Caco-2 (cell line): ENCODE results near the gene MPPED1. TPM values are rescaled to one million over a fixed set of nuclear protein-coding genes. Genes with fewer than 3 reads are reported as not detected.

Experiments
- BruUV-seq: library from RNA; stranded (reverse); fragments of 400-500 nt; replicated peaks from 2 replicates; lab custom pipeline; 2021; lab: Mats Ljungman, UMichigan
- CTCF ChIA-PET: fragments of 300-600 bp; sonication (Branson Sonifier 250); formaldehyde crosslinking; loops from one replicate; lab custom pipeline; 2022; ENCODE audit warnings: antibody characterized with exemption; lab: Charles Lee
- POLR2A ChIA-PET: fragments of 300-600 bp; sonication (Branson Sonifier 250); formaldehyde crosslinking; loops from one replicate; lab custom pipeline; 2022; ENCODE audit warnings: antibody characterized with exemption; lab: Charles Lee
- DNase-seq, 2 experiments: peaks; one replicate each; pipeline versions ENCODE4 v3.0.0 to v3.0.0-alpha.2; 2020 to 2022
- H3K27me3 ChIP-seq: replicated peaks from 2 replicates; pipeline ENCODE4 v1.6.0; 2011; ENCODE audit warnings: low read length; ENCODE audit not compliant: control insufficient read depth, insufficient read depth
- H3K36me3 ChIP-seq: 2 replicates; pipeline ENCODE4 v1.5.1; 2011; ENCODE audit warnings: low read length; ENCODE audit not compliant: control insufficient read depth, insufficient read depth
- H3K4me1 ChIP-seq: fragments of 250-450 bp; sonication (Bioruptor Pico); 2 replicates; pipeline ENCODE4 v1.5.1; 2020; ENCODE audit warnings: mild to moderate bottlenecking
- H3K4me3 ChIP-seq: 2 replicates; pipeline ENCODE4 v1.5.1; 2011; ENCODE audit warnings: low read depth, mild to moderate bottlenecking, control low read depth, low read length
- H3K9me3 ChIP-seq: fragments of 250-450 bp; sonication (Bioruptor Pico); 2 replicates; pipeline ENCODE4 v1.5.1; 2020; ENCODE audit warnings: mild to moderate bottlenecking, moderate library complexity
- H3K27ac Mint-ChIP-seq: one replicate; pipeline ENCODE4 v1.8.0; 2022; ENCODE audit warnings: mixed read lengths; ENCODE audit not compliant: unreplicated experiment
- H3K27me3 Mint-ChIP-seq: one replicate; pipeline ENCODE4 v1.8.0; 2022; ENCODE audit warnings: mixed read lengths; ENCODE audit not compliant: insufficient read depth, unreplicated experiment
- H3K36me3 Mint-ChIP-seq: one replicate; pipeline ENCODE4 v1.8.0; 2022; ENCODE audit warnings: mild to moderate bottlenecking, mixed read lengths; ENCODE audit not compliant: insufficient read depth, unreplicated experiment
- H3K4me1 Mint-ChIP-seq: one replicate; pipeline ENCODE4 v1.8.0; 2022; ENCODE audit warnings: low read depth, mixed read lengths; ENCODE audit not compliant: unreplicated experiment
- H3K4me3 Mint-ChIP-seq: one replicate; pipeline ENCODE4 v1.8.0; 2022; ENCODE audit warnings: mild to moderate bottlenecking, moderate library complexity, mixed read lengths; ENCODE audit not compliant: unreplicated experiment
- H3K9me3 Mint-ChIP-seq: one replicate; pipeline ENCODE4 v1.8.0; 2022; ENCODE audit warnings: mixed read lengths; ENCODE audit not compliant: unreplicated experiment
- intact Hi-C: fragments of 100-400 bp; cut with micrococcal nuclease; formaldehyde crosslinking; loops from one replicate; pipeline ENCODE4 v1.10.0; 2022; ENCODE audit not compliant: unreplicated experiment
- total RNA-seq: library from RNA; stranded (reverse); gene quantifications from 2 replicates; pipeline ENCODE4 v1.2.3, GENCODE V29; 2022
- TF ChIP-seq, protein P1 (sequence below), 2 experiments: fragments of 200-600 bp in 1 of 2; IDR thresholded peaks; 1 replicate in 1 of 2; 2 replicates in 1 of 2; pipeline versions ENCODE4 v1.5.1 to v1.8.0; 2011 to 2022; ENCODE audit warnings: antibody characterized with exemption in 1 of 2, control low read depth in 1 of 2, inconsistent platforms in 1 of 2, low read depth in 1 of 2, low read length in 1 of 2, mild to moderate bottlenecking in 1 of 2, moderate library complexity in 1 of 2; ENCODE audit not compliant: insufficient read depth in 1 of 2, severe bottlenecking in 1 of 2, unreplicated experiment in 1 of 2

MPPED1 gene
- total RNA-seq, 1 experiment from 2014 or later = not detected

DNA sequence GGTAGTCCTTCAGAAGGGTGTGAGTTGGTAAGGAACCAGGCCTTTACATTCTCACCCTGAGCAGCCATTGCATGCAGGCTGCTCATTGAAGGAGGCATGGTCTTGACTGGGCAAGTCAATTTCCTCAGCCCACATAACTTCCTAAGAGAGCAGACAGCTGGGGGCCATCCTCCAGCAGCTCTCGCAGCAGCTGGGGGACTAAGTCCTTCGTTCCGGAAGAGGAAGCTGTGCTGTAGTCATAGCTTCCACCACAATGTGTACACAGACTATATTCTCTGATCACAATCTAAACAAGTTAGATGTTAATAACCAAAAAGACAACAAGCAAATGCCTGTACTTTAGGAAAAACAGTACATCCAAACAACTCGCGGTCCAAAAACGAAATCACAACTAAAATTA, 30.1 kb upstream of the MPPED1 start:
- Histone ChIP-seq H3K27me3 (no peaks in the 10 kb centered on the region; the same call in 1 of the 2 replicates), H3K36me3 (no peaks in the 10 kb centered on the region), H3K4me3 (no peak overlapping the region), H3K9me3 (no peaks in the 10 kb centered on the region), H3K4me1 (no peaks in the 10 kb centered on the region)
- intact Hi-C loops = loop anchor here (10.0 kb wide), 1 partner anchor 443 kb away; no protein-coding TSS in a partner anchor
- no peaks in the 10 kb centered on the region for H3K9me3 Mint-ChIP-seq
- no peaks in the 10 kb centered on the region for H3K4me1 Mint-ChIP-seq
- CTCF ChIA-PET = interaction anchor here (0.8 kb wide), 1 partner anchor 109 kb away, joined by 4 read pairs; no protein-coding TSS in a partner anchor
- H3K27ac Mint-ChIP-seq = no peak overlapping the region
- BruUV-seq = no TSS peak
- H3K27me3 Mint-ChIP-seq = peaks cover 41% of the 10 kb centered on the region
- H3K4me3 Mint-ChIP-seq = no peak overlapping the region
- no peak for DNase-seq
- TF ChIP-seq, protein P1, sequence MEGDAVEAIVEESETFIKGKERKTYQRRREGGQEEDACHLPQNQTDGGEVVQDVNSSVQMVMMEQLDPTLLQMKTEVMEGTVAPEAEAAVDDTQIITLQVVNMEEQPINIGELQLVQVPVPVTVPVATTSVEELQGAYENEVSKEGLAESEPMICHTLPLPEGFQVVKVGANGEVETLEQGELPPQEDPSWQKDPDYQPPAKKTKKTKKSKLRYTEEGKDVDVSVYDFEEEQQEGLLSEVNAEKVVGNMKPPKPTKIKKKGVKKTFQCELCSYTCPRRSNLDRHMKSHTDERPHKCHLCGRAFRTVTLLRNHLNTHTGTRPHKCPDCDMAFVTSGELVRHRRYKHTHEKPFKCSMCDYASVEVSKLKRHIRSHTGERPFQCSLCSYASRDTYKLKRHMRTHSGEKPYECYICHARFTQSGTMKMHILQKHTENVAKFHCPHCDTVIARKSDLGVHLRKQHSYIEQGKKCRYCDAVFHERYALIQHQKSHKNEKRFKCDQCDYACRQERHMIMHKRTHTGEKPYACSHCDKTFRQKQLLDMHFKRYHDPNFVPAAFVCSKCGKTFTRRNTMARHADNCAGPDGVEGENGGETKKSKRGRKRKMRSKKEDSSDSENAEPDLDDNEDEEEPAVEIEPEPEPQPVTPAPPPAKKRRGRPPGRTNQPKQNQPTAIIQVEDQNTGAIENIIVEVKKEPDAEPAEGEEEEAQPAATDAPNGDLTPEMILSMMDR (IDR thresholded peaks at IDR 0.05; ENCODE audit: insufficient read depth in 1 of 2, low read depth in 1 of 2, low read length in 1 of 2, severe bottlenecking in 1 of 2, unreplicated experiment in 1 of 2) = no peak
- POLR2A ChIA-PET = no interaction called here
- H3K36me3 Mint-ChIP-seq = no peaks in the 10 kb centered on the region

DNA sequence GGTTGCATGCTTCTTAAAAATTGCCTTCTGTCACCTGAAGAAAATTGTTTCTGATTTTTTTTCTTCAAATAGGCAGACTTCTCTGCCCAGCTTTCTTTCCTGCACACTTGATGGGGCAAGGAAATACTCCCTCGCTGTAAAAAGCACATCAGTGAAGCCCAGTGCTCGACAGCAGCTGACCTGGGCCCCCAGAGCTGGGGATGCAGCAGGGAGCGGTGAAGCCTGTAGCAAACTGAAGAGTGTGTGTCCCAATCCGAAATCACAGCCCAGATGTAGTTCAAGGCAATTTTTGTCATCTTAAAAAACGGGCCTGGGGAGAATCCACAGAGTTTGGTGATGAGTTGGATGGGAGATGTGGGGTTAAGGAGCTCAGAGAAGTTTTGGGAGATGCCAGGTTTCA, 27.0 kb upstream of the MPPED1 start:
- Histone ChIP-seq H3K9me3 (no peaks in the 10 kb centered on the region), H3K27me3 (no peaks in the 10 kb centered on the region), H3K4me3 (no peak overlapping the region), H3K36me3 (no peaks in the 10 kb centered on the region), H3K4me1 (0 out of 2 replicates have a peak, but pooled peaks cover 4% of the 10 kb centered on the region)
- POLR2A ChIA-PET = no interaction called here
- H3K4me1 Mint-ChIP-seq = no peaks in the 10 kb centered on the region
- H3K36me3 Mint-ChIP-seq = no peaks in the 10 kb centered on the region
- H3K9me3 Mint-ChIP-seq = no peaks in the 10 kb centered on the region
- CTCF ChIA-PET = interaction anchor here (1.0 to 3.5 kb wide), 4 partner anchors 35 to 153 kb away, joined by 3 to 24 read pairs (median 8); no protein-coding TSS in a partner anchor
- H3K27me3 Mint-ChIP-seq = peaks cover 33% of the 10 kb centered on the region
- H3K27ac Mint-ChIP-seq = no peak overlapping the region
- DNase-seq = no peak
- no TSS peak for BruUV-seq
- no peak overlapping the region for H3K4me3 Mint-ChIP-seq
- intact Hi-C loops = loop anchor here (1.0 to 10.0 kb wide), 4 partner anchors 38 to 440 kb away; no protein-coding TSS in a partner anchor
- TF ChIP-seq, protein P1 (IDR thresholded peaks at IDR 0.05; ENCODE audit: insufficient read depth in 1 of 2, low read depth in 1 of 2, low read length in 1 of 2, severe bottlenecking in 1 of 2, unreplicated experiment in 1 of 2) = no peak

DNA sequence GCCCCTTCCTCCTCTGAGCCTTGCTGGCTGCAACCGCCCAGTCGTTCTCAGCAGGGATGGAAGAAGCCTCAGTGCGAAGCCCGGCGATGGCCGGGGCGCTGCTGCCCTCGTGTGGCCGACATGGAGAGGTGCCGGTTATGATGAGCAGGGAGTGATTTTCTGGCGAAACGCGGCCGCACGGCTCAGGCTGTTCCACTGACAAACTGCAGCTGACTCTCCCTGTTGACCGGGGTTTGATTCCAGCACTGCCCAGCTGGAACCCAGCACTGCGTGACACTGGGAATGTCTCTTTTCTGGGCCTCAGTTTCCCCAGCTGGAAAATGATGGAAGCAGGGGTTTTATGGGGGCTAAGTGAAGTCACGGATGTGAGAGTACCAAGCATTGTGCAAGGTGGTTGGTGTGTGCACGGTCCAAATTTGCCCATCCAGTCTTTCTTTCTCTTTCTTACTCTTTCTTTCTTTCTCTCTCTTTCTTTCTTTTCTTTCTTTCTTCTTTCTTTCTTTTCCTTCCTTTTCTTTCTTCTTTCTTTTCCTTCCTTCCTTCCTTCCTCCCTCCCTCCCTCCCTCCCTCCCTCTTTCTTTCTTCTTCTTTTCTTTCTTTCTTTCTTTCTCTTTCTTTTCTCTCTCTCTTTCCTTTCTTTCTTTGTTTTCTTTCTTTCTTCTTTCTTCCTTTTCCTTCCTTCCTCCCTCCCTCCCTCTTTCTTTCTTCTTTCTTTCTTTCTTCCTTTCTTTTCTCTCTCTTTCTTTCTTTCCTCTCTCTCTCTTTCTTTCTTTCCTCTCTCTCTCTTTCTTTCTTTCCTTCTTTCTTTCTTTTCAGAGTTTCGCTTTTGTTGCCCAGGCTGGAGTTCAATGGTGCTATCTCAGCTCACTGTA, 25.8 kb upstream of the MPPED1 start:
- intact Hi-C loops = loop anchor here (1.0 to 10.0 kb wide), 4 partner anchors 39 to 439 kb away; no protein-coding TSS in a partner anchor
- no peaks in the 10 kb centered on the region for H3K36me3 Mint-ChIP-seq
- no peaks in the 10 kb centered on the region for H3K9me3 Mint-ChIP-seq
- H3K4me3 Mint-ChIP-seq = no peak overlapping the region
- H3K27me3 Mint-ChIP-seq = peaks cover 22% of the 10 kb centered on the region
- 0 out of 2 replicates have a peak, but pooled peaks cover 4% of the 10 kb centered on the region for H3K4me1 ChIP-seq
- CTCF ChIA-PET = interaction anchor here (0.6 to 3.5 kb wide), 7 partner anchors 40 to 411 kb away, joined by 3 to 24 read pairs (median 4); no protein-coding TSS in a partner anchor
- POLR2A ChIA-PET = no interaction called here
- H3K9me3 ChIP-seq = no peaks in the 10 kb centered on the region
- BruUV-seq = no TSS peak
- H3K4me1 Mint-ChIP-seq = no peaks in the 10 kb centered on the region
- H3K4me3 ChIP-seq = no peak overlapping the region
- no peaks in the 10 kb centered on the region for H3K36me3 ChIP-seq
- H3K27ac Mint-ChIP-seq = no peak overlapping the region
- H3K27me3 ChIP-seq = no peaks in the 10 kb centered on the region
- TF ChIP-seq, protein P1 (IDR thresholded peaks at IDR 0.05; ENCODE audit: insufficient read depth in 1 of 2, low read depth in 1 of 2, low read length in 1 of 2, severe bottlenecking in 1 of 2, unreplicated experiment in 1 of 2) = peak; percentile 92 to 94
- DNase-seq = peak; percentile 67 to 79
